Measurements from ENCODE around the gene UBAC2. TPM values are rescaled to one million over a fixed set of nuclear protein-coding genes. Genes with fewer than 3 reads are reported as not detected.
A peak's percentile ranks its signal among the peaks of the same experiment; 100 is the strongest.

Gene UBAC2
- total RNA-seq, 2 experiments from 2014 or later, result 43.4 to 44.9 TPM

- CTCF ChIA-PET, result interaction anchor here (0.8 to 2.9 kb wide), 11 partner anchors 8 to 144 kb away, joined by 3 to 15 read pairs (median 5); no protein-coding TSS in a partner anchor
- Mint-ChIP-seq H3K36me3 (ENCODE audit: low read depth) (peaks cover 30% of the 10 kb centered on the region), H3K4me1 (ENCODE audit: low read depth) (peaks cover 79% of the 10 kb centered on the region), H3K27me3 (ENCODE audit: low read depth) (no peaks in the 10 kb centered on the region), H3K27ac (no peak overlapping the region), H3K4me3 (no peak overlapping the region), H3K9me3 (no peaks in the 10 kb centered on the region)
- intact Hi-C loops (cut with micrococcal nuclease), result loop anchor here (10.0 kb wide), 1 partner anchor 406 kb away; no protein-coding TSS in a partner anchor
- no peak for DNase-seq
Measured at GRCh38 chr13:99320693-99321481, 120.2 kb downstream of the UBAC2 start.

- Mint-ChIP-seq H3K27ac (peak overlapping the region; percentile 87), H3K9me3 (no peaks in the 10 kb centered on the region), H3K27me3 (ENCODE audit: low read depth) (no peaks in the 10 kb centered on the region), H3K36me3 (ENCODE audit: low read depth) (peaks cover 25% of the 10 kb centered on the region), H3K4me1 (ENCODE audit: low read depth) (peaks cover 77% of the 10 kb centered on the region), H3K4me3 (no peak overlapping the region)
- intact Hi-C loops (cut with micrococcal nuclease), result loop anchor here (1.0 to 10.0 kb wide), 14 partner anchors 7 to 407 kb away; partner anchors contain the start of gene GPR18
- CTCF ChIA-PET, result interaction anchor here (0.8 to 2.9 kb wide), 12 partner anchors 24 to 145 kb away, joined by 3 to 15 read pairs (median 6); no protein-coding TSS in a partner anchor
- DNase-seq, result no peak
Measured at GRCh38 chr13:99321709-99322108, 121.1 kb downstream of the UBAC2 start.

GRCh38 chr13:99322297-99323103, 121.8 kb downstream of the UBAC2 start:
- H3K4me3 Mint-ChIP-seq, result peak overlapping the region; percentile 56
- intact Hi-C loops (cut with micrococcal nuclease), result loop anchor here (1.0 to 10.0 kb wide), 14 partner anchors 8 to 408 kb away; partner anchors contain the start of gene GPR18
- peak; percentile 63 for DNase-seq
- H3K27ac Mint-ChIP-seq, result peak overlapping the region; percentile 87
- no peaks in the 10 kb centered on the region for H3K9me3 Mint-ChIP-seq
- H3K27me3 Mint-ChIP-seq (ENCODE audit: low read depth), result no peaks in the 10 kb centered on the region
- CTCF ChIA-PET, result interaction anchor here (0.8 to 2.9 kb wide), 11 partner anchors 26 to 148 kb away, joined by 3 to 15 read pairs (median 5); no protein-coding TSS in a partner anchor
- H3K4me1 Mint-ChIP-seq (ENCODE audit: low read depth), result peaks cover 75% of the 10 kb centered on the region
- H3K36me3 Mint-ChIP-seq (ENCODE audit: low read depth), result peaks cover 29% of the 10 kb centered on the region

- no peak overlapping the region for H3K4me3 Mint-ChIP-seq
- CTCF ChIA-PET, result interaction anchor here (0.8 to 2.9 kb wide), 6 partner anchors 8 to 58 kb away, joined by 3 to 15 read pairs (median 4); no protein-coding TSS in a partner anchor
Measured at GRCh38 chr13:99323488-99323887, 122.8 kb downstream of the UBAC2 start.

DNA sequence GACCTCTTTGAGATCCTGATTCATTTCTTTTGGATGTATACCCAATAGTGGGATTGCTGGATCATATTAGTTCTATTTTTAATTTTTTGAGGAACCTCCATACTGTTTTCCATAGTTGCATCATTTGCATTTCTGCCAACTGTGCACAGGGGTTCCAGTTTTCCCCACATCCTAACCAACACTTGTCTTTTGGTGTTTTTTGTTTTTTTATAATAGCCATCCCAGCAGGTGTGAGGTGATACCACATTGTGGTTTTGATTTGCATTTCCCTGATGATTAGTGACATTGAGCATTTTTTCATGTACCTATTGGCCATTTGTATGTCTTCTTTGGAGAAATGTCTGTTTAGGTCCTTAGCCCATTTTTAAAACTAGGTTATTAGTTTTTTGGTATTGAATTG, 125.4 kb downstream of the UBAC2 start:
- no peaks in the 10 kb centered on the region for H3K27me3 Mint-ChIP-seq (ENCODE audit: low read depth)
- CTCF ChIA-PET, result interaction anchor here (1.0 to 1.2 kb wide), 2 partner anchors 16 to 26 kb away, joined by 4 read pairs; no protein-coding TSS in a partner anchor
- H3K4me1 Mint-ChIP-seq (ENCODE audit: low read depth), result peaks cover 60% of the 10 kb centered on the region
- peaks cover 28% of the 10 kb centered on the region for H3K36me3 Mint-ChIP-seq (ENCODE audit: low read depth)
- no peak overlapping the region for H3K27ac Mint-ChIP-seq
- H3K9me3 Mint-ChIP-seq, result no peaks in the 10 kb centered on the region
- no peak overlapping the region for H3K4me3 Mint-ChIP-seq
- intact Hi-C loops (cut with micrococcal nuclease), result loop anchor here (10.0 kb wide), 1 partner anchor 411 kb away; no protein-coding TSS in a partner anchor
- no peak for DNase-seq

More at GRCh38 chr13:99323488-99323887, 122.8 kb downstream of the UBAC2 start:
- Mint-ChIP-seq H3K4me1 (ENCODE audit: low read depth) (peaks cover 70% of the 10 kb centered on the region), H3K36me3 (ENCODE audit: low read depth) (peaks cover 25% of the 10 kb centered on the region), H3K27ac (peak overlapping the region; percentile 87), H3K9me3 (no peaks in the 10 kb centered on the region), H3K27me3 (ENCODE audit: low read depth) (no peaks in the 10 kb centered on the region)
- no peak for DNase-seq
- intact Hi-C loops (cut with micrococcal nuclease), result loop anchor here (2.0 to 10.0 kb wide), 3 partner anchors 35 to 409 kb away; no protein-coding TSS in a partner anchor

DNA sequence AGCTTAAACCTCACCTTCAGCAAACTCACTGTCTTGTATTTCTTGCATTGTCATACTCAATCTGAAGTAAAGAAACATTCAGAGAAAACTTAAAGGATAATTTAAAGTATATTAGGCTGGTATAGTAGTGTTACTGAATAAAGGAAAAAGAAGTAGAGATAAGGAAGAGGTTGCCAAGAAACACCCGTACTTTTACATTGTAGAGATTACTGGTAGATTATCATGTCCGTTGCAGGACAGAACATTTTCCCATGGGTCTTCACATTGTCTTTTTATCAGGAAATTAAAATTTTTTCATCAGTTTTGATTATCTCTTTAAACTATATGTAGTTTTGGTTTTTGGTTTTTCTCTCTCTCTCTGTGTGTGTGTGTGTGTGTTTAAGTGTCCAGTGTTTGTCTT, 126.5 kb downstream of the UBAC2 start:
- no peak for DNase-seq
- CTCF ChIA-PET, result interaction anchor here (1.6 kb wide), 1 partner anchor 13 kb away, joined by 3 read pairs; no protein-coding TSS in a partner anchor
- H3K4me1 Mint-ChIP-seq (ENCODE audit: low read depth), result peaks cover 60% of the 10 kb centered on the region
- no peaks in the 10 kb centered on the region for H3K9me3 Mint-ChIP-seq
- no peak overlapping the region for H3K4me3 Mint-ChIP-seq
- H3K36me3 Mint-ChIP-seq (ENCODE audit: low read depth), result peaks cover 28% of the 10 kb centered on the region
- H3K27me3 Mint-ChIP-seq (ENCODE audit: low read depth), result no peaks in the 10 kb centered on the region
- intact Hi-C loops (cut with micrococcal nuclease), result loop anchor here (10.0 kb wide), 1 partner anchor 412 kb away; no protein-coding TSS in a partner anchor
- no peak overlapping the region for H3K27ac Mint-ChIP-seq

GRCh38 chr13:99327761-99328160, 127.1 kb downstream of the UBAC2 start:
- CTCF ChIA-PET, result interaction anchor here (1.6 kb wide), 1 partner anchor 12 kb away, joined by 3 read pairs; no protein-coding TSS in a partner anchor
- Mint-ChIP-seq H3K27me3 (ENCODE audit: low read depth) (no peaks in the 10 kb centered on the region), H3K27ac (no peak overlapping the region), H3K4me3 (no peak overlapping the region), H3K36me3 (ENCODE audit: low read depth) (peaks cover 29% of the 10 kb centered on the region), H3K4me1 (ENCODE audit: low read depth) (peaks cover 60% of the 10 kb centered on the region), H3K9me3 (no peaks in the 10 kb centered on the region)
- no peak for DNase-seq
- intact Hi-C loops (cut with micrococcal nuclease), result loop anchor here (10.0 kb wide), 1 partner anchor 413 kb away; no protein-coding TSS in a partner anchor

- H3K36me3 Mint-ChIP-seq (ENCODE audit: low read depth), result peaks cover 24% of the 10 kb centered on the region
- no peak for DNase-seq
- no peaks in the 10 kb centered on the region for H3K27me3 Mint-ChIP-seq (ENCODE audit: low read depth)
- no peak overlapping the region for H3K4me3 Mint-ChIP-seq
- no peak overlapping the region for H3K27ac Mint-ChIP-seq
- H3K4me1 Mint-ChIP-seq (ENCODE audit: low read depth), result peaks cover 53% of the 10 kb centered on the region
- intact Hi-C loops (cut with micrococcal nuclease), result loop anchor here (10.0 kb wide), 1 partner anchor 415 kb away; no protein-coding TSS in a partner anchor
- no peaks in the 10 kb centered on the region for H3K9me3 Mint-ChIP-seq
- CTCF ChIA-PET, result interaction anchor here (0.8 to 0.9 kb wide), 4 partner anchors 23 to 108 kb away, joined by 3 to 5 read pairs (median 3); no protein-coding TSS in a partner anchor
Measured at GRCh38 chr13:99329477-99329876, 128.8 kb downstream of the UBAC2 start.

DNA sequence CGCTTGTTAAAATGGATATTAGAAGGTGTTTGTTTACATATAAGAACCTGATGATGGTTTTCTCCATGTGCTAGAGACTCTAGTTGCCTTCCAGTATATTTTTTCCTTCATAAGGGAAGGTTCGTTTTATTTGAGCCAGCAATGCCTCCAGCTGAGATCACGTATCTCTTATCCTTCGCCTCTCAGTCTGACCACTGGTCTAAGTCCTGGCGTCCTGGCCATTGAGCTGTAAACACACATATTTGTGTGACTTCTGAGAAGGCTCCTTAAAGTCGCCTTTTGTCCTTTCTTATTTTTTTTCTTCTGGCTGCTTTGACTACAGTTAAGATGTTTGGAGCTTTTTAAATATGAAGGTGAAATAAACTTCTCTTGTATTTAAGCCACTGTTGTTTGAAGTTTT, 130.3 kb downstream of the UBAC2 start:
- peaks cover 53% of the 10 kb centered on the region for H3K4me1 Mint-ChIP-seq (ENCODE audit: low read depth)
- H3K27ac Mint-ChIP-seq, result no peak overlapping the region
- intact Hi-C loops (cut with micrococcal nuclease), result no loop called here
- DNase-seq, result no peak
- H3K4me3 Mint-ChIP-seq, result no peak overlapping the region
- CTCF ChIA-PET, result interaction anchor here (0.6 to 1.6 kb wide), 4 partner anchors 17 to 1262 kb away, joined by 3 to 5 read pairs (median 4); no protein-coding TSS in a partner anchor
- peaks cover 23% of the 10 kb centered on the region for H3K36me3 Mint-ChIP-seq (ENCODE audit: low read depth)
- H3K27me3 Mint-ChIP-seq (ENCODE audit: low read depth), result no peaks in the 10 kb centered on the region
- no peaks in the 10 kb centered on the region for H3K9me3 Mint-ChIP-seq

GRCh38 chr13:99331881-99332293, 131.2 kb downstream of the UBAC2 start:
- no peak for DNase-seq

DNA sequence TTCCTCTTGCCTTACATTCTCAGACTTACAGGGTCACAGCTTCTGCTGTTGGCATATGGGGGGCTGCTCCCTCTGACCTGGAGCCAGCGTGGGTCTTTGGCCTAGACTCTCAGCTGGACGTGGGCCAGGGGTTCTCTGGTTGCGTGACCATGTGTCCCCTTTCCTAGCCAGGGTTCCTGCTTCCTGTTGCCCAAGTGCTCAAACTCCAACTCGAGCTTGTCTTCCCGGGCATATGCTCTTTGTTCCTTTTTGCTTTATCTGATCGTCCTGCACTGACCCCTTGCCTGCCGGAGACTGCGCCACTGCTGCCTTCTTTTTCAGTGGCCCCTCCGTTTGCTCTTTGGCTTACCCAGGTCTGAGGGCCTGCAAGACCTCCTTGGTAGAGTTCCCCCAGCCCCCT, 131.8 kb downstream of the UBAC2 start:
- intact Hi-C loops (cut with micrococcal nuclease), result no loop called here
- peaks cover 54% of the 10 kb centered on the region for H3K4me1 Mint-ChIP-seq (ENCODE audit: low read depth)
- CTCF ChIA-PET, result no interaction called here
- no peaks in the 10 kb centered on the region for H3K27me3 Mint-ChIP-seq (ENCODE audit: low read depth)
- H3K4me3 Mint-ChIP-seq, result no peak overlapping the region
- peaks cover 18% of the 10 kb centered on the region for H3K36me3 Mint-ChIP-seq (ENCODE audit: low read depth)
- H3K9me3 Mint-ChIP-seq, result no peaks in the 10 kb centered on the region
- no peak for DNase-seq
- no peak overlapping the region for H3K27ac Mint-ChIP-seq

More at GRCh38 chr13:99331881-99332293, 131.2 kb downstream of the UBAC2 start:
- Mint-ChIP-seq H3K27ac (no peak overlapping the region), H3K4me3 (no peak overlapping the region), H3K9me3 (no peaks in the 10 kb centered on the region), H3K4me1 (ENCODE audit: low read depth) (peaks cover 56% of the 10 kb centered on the region), H3K36me3 (ENCODE audit: low read depth) (peaks cover 23% of the 10 kb centered on the region), H3K27me3 (ENCODE audit: low read depth) (no peaks in the 10 kb centered on the region)
- CTCF ChIA-PET, result no interaction called here
- intact Hi-C loops (cut with micrococcal nuclease), result no loop called here
